ENCODE data around the gene DLGAP1. TPM values are rescaled to one million over a fixed set of nuclear protein-coding genes. Genes with fewer than 3 reads are reported as not detected.

Gene DLGAP1
- total RNA-seq, 1 experiment from 2014 or later, result 0.39 TPM

- ATAC-seq, result no peak
- Histone ChIP-seq H3K4me1 (ENCODE audit: control insufficient read depth in 1 of 2, insufficient read depth in 2 of 2, low read length in 2 of 2) (no peaks in the 10 kb centered on the region; a peak in 1 of 4 replicates), H3K9me3 (ENCODE audit: control insufficient read depth in 1 of 2, insufficient read depth in 1 of 2, low read depth in 1 of 2, low read length in 2 of 2) (no peaks in the 10 kb centered on the region), H2AFZ (ENCODE audit: low read depth, low read length, poor library complexity, severe bottlenecking) (no peak overlapping the region), H3K9ac (ENCODE audit: low read length) (no peak overlapping the region), H3K27me3 (ENCODE audit: insufficient read depth, low read length) (no peaks in the 10 kb centered on the region), H3K79me2 (ENCODE audit: insufficient read depth, low read length) (no peaks in the 10 kb centered on the region), H3K4me3 (replicated peaks in 1 of 2; ENCODE audit: low read depth in 1 of 2, low read length in 2 of 2) (no peak overlapping the region), H4K20me1 (ENCODE audit: insufficient read depth) (no peaks in the 10 kb centered on the region), H3K9me2 (ENCODE audit: insufficient read depth) (no peaks in the 10 kb centered on the region), H3K36me3 (ENCODE audit: control insufficient read depth in 1 of 2, insufficient read depth in 2 of 2, low read length in 2 of 2) (no peaks in the 10 kb centered on the region), H3K4me2 (ENCODE audit: low read length) (no peak overlapping the region), H3K27ac (ENCODE audit: low read depth, low read length) (no peak overlapping the region)
- DNase-seq (ENCODE audit: low read depth, low spot score), result no peak
- ChIA-PET RAD21 (ENCODE audit: low non-redundant PET in 1 of 2, low total read pairs in 2 of 2, uncharacterized antibody in 2 of 2, unreplicated experiment in 2 of 2) (no interaction called here), CTCF (no interaction called here), POLR2A (no interaction called here)
- TF ChIP-seq ELF1 (IDR thresholded peaks at IDR 0.05; ENCODE audit: borderline replicate concordance, low read depth) (no peak), ZNF274 (IDR thresholded peaks at IDR 0.05; ENCODE audit: low read depth, low read length) (no peak), POLR2AphosphoS5 (IDR thresholded peaks at IDR 0.05; ENCODE audit: low read depth, low read length) (no peak), ATF3 (IDR thresholded peaks at IDR 0.05) (no peak), TCF7L2 (IDR thresholded peaks at IDR 0.05; ENCODE audit: borderline replicate concordance, extremely low read depth, insufficient read depth, insufficient read length) (no peak), EGR1 (IDR thresholded peaks at IDR 0.05; ENCODE audit: low read depth) (no peak), MAX (IDR thresholded peaks at IDR 0.05) (no peak), REST (IDR thresholded peaks at IDR 0.05; ENCODE audit: low read depth) (no peak), CEBPB (IDR thresholded peaks at IDR 0.05; ENCODE audit: low read depth) (no peak)
- BruUV-seq (replicated peaks), result no TSS peak
- intact Hi-C loops (cut with micrococcal nuclease), result no loop called here
Observed at GRCh38 chr18:3777719-3778118, 677.4 kb downstream of the DLGAP1 start.

All from HCT116 (cell line).